Esophagus mucosa (tissue), 1 donor: ENCODE data around the gene PFDN6. TPM values are rescaled to one million over a fixed set of nuclear protein-coding genes. Genes with fewer than 3 reads are reported as not detected.

ENCODE experiments used
- ATAC-seq: fragments of 200-7000 bp; cut with Tn5 transposase; one replicate; pipeline ENCODE4 v1.9.1; 2020
- total RNA-seq: library from RNA; stranded (reverse); gene quantifications from one replicate; pipeline ENCODE4 v1.2.4, GENCODE V29; 2023
- donor health status: DM: yes; HTN: yes; CAD: no.

PFDN6 gene
- total RNA-seq, 1 donor from 2014 or later = 39.9 TPM

GRCh38 chr6:33295621-33296369 is 6.4 kb downstream of the PFDN6 start:
- no peak for ATAC-seq

DNA sequence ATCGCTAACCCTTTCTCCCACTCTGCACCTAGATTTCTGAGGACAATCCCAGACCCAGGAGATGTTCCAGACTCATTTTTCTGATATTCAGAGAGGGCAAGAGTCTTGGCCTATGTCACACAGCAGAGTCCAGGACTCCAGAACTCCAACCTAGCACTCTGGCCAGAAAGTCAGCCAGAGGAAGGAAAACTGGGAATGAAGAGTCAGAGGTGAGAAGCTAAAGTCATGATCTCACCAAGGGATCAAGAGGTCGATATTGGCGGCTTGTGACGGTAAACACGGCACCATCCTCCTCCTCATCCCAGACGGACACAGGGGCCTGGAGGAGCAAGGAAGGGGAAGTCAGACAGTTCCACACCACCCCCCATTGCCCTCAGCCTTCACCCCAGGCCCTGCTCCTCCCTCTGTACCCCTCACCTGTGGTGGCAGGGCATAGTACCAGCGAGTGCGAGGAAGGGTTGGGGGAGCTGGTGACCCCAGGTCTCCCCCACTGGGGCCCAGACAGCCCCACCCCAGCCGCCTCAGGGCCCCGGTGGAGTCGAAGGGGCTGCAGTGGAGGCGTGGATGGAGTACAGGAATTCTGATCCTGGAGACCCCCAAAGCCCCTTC is 7.5 kb downstream of the PFDN6 start:
- ATAC-seq = no peak

DNA sequence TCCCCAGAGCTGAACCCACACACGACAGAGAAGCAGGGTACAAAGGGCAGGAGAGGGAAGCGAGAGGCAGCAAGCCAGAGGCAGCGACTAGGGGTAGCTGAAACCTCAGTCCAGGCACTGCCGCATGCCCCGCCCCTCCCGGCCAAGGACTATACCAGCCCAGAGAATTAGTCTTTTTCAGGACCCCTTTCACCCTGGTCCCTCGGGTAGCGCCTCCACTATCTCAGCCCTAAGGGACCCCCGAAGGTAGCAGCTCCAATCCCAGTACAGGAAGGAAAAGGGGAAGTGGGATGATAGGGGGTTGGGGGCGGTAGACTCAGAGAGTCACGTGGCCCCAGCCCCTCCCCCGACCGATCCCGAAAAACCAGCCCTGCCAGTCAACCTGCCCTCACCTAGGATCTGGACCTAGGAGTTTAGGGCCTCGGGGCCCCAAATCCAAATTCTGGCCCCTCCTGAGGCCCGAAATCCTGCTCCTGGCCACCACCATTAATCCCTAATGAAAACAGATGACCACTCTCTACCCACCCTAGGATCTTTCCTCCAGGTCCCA is 8.1 kb downstream of the PFDN6 start:
- ATAC-seq = peak; percentile 58

DNA sequence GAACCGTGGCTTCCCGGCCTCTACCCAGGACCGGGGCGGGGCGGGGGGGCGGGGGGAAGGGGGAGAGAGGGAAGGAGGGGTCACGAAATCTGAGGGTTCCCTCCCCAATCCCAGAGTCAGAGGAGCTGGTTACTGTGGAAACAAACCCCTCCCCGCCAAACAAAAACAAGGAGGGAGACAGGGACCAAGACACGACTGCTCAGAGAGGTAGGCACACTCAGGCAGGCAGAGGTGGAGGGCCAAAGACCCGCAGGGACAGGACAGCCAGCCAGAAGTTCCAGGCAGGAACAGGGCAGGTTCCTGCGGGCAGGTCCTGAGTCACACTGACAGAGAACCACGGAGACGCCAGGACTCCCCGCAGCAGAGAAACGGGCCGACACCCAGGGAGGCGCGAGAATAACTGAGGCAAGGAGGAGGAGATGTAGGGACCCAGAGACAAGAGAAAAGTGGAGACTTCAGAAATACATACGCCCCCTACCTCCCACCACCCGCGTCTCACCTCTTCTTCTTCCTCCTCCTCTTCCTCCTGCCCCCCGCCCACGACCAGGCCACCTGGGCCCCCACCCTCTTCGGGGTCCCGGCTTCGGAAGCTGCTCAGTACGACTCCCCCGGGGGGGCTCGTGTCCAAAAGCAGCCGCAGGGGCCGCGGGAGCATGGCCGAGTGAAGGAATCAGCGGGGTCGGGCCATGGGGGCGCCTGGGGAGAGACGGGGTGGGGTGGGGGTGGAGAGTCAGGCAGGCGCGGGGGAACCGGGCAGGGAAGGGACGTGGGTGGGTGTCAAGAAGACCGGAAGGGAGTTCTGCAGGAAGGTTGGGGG is 8.8 kb downstream of the PFDN6 start:
- ATAC-seq = peak; percentile 58

DNA sequence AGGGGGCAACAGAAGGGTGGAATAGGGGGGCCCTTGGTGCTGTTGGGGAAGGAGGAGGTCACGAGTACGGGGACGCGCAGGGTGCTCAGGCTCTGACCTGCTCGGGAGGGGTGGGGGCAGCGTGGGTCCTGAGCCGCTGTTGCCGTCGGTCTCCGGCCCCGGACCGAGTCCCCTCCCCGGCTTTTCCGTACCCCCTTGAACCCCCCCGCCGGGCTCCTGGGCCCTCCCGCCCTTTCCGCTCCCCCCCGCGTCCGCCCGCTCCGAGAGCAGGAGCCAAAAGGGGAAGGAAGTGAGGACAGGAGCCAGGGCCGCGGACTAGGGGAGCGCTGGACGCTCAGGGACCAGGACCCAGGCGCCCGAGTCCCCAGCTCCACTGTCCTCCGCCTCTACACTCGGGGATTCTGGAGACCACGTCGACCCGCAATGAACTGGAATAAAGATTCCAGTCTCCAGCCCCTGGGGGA is 9.4 kb downstream of the PFDN6 start, which contains the start of gene RGL2:
RGL2 (minus strand) TSS at position 170 of the 464 bp plus-strand sequence. CDS start 332 bp downstream, outside the sequence.
- ATAC-seq = peak; percentile 39

- ATAC-seq = peak; percentile 65
These were observed 10.0 kb downstream of the PFDN6 start for GRCh38 chr6:33299237-33299944.

GRCh38 chr6:33301877-33302276 is 12.5 kb downstream of the PFDN6 start:
- no peak for ATAC-seq

DNA sequence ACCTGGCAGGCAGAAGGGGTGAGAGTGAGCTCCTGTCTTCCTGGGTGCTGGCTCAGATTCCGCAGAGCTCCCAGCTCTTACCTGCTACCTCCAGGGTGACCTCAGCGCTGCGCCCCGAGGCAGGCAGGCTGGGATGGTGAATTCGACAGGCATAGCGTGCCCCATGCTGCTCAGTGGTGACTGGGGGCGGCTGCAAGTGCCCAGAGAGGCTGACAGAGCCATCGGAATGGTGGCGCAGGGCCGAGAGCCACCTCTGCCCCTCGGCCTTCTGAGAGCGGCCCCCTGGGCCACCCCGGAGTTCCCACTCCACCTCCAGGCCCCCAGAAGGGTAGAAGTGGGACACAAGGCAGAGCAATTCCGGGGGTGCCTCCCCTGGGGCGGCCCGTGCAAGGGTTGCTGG is 14.8 kb downstream of the PFDN6 start:
- no peak for ATAC-seq

- no peak for ATAC-seq
These were observed 15.7 kb downstream of the PFDN6 start for GRCh38 chr6:33305052-33305451.

- no peak for ATAC-seq
These were observed 17.0 kb downstream of the PFDN6 start for GRCh38 chr6:33306356-33306755.

- peak; percentile 63 for ATAC-seq
These were observed 23.1 kb downstream of the PFDN6 start for GRCh38 chr6:33312361-33313104.

DNA sequence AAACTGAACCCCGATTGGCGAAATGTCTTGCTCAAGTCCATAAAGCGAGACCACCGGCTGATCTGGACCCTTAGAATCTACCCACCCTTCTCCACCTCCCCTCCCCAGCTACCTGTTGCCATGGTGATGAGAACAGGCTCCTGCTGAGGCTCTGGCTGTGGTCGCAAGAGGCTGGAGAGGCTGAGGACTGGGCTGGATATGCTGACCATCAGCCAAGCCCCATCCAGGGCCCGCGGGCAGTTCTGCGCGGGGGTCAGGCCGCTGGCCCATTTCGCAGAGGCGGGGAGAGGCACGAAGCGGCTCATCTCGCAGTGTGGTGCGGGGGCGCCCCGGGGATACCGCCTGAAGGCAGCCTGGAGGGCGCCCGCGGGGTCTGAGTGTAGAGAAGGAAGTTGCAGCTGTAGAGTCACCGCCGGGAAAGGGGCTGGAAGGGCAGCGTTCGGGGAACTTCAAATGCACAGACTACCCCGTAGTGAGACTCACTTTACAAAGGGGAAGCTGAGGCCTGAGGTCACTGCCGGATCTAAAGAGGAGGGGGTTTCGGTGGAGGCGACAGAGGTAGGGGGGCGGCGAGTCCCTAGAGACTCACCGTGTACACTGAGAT is 23.8 kb downstream of the PFDN6 start:
- ATAC-seq = peak; percentile 2

GRCh38 chr6:33313709-33314514 is 24.5 kb downstream of the PFDN6 start, which contains the start of gene TAPBP:
Gene TAPBP (minus strand): TSS chr6:33314078. CDS start chr6:33314041, 37 bp downstream.
- ATAC-seq = peak; percentile 5

DNA sequence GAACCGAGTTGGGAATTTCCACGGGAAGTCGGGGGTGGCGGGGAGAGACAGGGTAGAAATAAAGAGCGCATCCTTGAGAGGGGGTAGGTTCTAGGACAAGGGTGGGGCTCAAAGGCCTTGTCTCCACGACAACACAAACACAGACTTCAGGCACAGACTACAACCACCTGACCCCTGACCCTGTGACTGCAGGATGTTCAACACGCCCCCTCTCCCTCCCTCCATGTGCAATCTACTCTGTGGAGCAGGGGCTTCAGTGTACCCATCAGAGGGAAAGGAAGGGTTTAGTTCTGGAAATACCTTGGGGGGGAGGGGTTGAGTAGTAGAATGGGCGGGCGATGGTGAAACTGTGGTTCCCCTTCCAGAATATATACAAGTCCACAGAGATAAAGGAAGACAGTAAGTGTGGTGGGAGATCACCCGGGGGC is 25.1 kb downstream of the PFDN6 start:
- peak; percentile 37 for ATAC-seq

DNA sequence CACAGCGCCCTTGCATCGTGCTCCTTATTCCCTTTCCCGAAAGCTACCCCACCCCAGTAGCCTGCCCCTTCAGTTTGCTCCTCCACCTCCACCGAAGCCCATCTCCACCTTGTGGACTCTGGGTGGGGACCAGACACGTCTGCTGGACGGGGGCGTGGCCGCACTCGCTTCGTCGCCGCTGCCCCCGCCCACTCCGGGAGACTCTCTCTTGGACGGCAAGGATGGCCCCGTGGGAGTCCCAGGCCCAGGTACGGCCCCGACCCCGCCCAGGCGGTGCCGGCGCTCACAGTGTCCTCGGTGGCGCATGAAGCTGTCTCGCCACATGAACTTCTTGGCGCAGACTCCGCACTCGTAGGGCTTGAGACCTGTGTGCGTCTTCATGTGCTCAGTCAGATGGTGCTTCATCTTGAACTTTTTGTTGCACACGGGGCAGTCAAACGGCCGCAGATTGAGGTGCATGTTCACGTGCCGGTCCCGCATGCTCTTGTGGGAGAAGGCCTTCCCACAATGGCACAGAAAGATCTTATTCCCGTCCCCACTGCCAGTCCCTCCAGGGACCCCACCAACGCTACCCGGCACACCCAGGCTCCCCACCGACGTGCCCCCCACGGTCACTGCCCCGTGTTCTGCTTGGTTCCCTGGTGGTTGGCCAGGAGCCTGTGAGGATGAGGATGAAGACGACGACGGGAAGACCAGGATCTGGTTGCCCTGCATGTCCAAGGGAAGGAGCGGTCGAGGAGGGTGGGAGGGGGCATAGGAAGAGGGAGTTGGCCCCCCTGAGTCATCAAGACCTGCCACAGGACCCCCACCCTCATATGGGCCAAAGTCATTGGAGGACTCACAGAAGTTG is 25.8 kb downstream of the PFDN6 start:
- ATAC-seq = peak; percentile 29

- no peak for ATAC-seq
These were observed 26.6 kb downstream of the PFDN6 start for GRCh38 chr6:33315793-33316602.

DNA sequence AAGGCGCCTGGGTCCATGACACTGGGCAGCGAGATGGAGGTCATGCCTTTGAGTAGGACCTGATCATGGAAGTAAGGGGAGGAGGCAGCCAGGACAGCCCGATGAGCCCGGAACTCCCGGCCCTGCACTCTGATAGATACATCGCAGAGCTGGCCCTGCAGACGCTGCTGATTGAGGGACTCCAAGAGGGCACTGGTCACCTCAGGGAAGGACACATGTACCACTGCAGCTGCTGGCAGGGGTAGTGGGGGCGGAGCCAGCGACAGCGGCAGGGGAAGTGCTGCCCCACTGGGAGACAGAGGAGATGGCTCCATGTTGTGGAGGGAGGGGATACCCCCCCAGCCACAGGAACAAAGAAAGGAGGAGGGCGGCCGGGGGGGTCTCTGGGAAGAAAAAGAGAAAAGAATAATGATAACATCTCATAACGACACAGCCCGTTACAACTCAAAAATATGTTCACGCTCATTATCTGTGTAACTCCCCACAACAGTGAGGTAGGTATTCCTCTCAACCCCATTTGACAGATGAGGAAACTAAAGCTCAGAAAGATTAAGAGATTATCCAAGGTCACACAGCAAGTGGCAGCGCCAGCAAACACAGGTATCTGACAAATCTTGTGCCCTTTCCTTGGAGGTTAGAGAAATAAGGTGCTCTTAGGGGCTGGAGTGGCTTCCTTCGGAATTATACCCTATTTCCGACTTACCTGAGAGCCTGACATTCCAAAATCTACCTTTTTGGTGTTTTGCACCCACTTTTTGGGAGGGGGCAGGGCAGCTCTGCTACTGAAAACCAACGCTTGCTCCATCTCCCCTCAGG is 27.4 kb downstream of the PFDN6 start:
- no peak for ATAC-seq
